Lower leg skin (tissue), 3 donors: ENCODE measurements around the gene CTAGE6.
"Not testable (repeated sequence)": the region's sequence is repeated elsewhere in the genome, so short reads cannot be mapped to it uniquely, and the experiment has no call there.

ENCODE experiments used
- CTCF ChIP-seq, 3 donors: fragments of 450-650 bp; IDR thresholded peaks; one replicate each; pipeline ENCODE4 v1.5.1; 2016; ENCODE audit warnings: antibody characterized with exemption in 3 of 3, mild to moderate bottlenecking in 3 of 3, moderate library complexity in 2 of 3
- POLR2A ChIP-seq, 2 donors: fragments of 450-650 bp; IDR thresholded peaks; one replicate each; pipeline ENCODE4 v1.6.1; 2016 to 2017; ENCODE audit warnings: antibody characterized with exemption in 2 of 2, mild to moderate bottlenecking in 1 of 2, moderate library complexity in 1 of 2

GRCh38 chr7:143763065-143763464 is 5.6 kb upstream of the CTAGE6 start:
- not testable (repeated sequence) for TF ChIP-seq CTCF, POLR2A (IDR thresholded peaks at IDR 0.05)
